ENCODE data around the gene WBP1.
"Not testable (repeated sequence)": the region's sequence is repeated elsewhere in the genome, so short reads cannot be mapped to it uniquely, and the experiment has no call there.

Gene WBP1

GRCh38 chr2:74458132-74458937 lies at the start of gene WBP1:
TSS of gene WBP1 (plus strand) at chr2:74458438. CDS start at chr2:74458603, 165 bp downstream.
- peak; percentile 100 for DNase-seq (ENCODE audit: low read depth, low spot score)

GRCh38 chr2:74413001-74413698 lies 45.1 kb upstream of the WBP1 start:
- DNase-seq (ENCODE audit: low read depth, low spot score) = no peak

- no peak for DNase-seq (ENCODE audit: low read depth, low spot score)
These were observed 43.8 kb upstream of the WBP1 start for GRCh38 chr2:74414441-74414840.

- DNase-seq (ENCODE audit: low read depth, low spot score) = no peak
These were observed 43.1 kb upstream of the WBP1 start for GRCh38 chr2:74414881-74415761.

- DNase-seq (ENCODE audit: low read depth, low spot score) = no peak
These were observed 42.4 kb upstream of the WBP1 start for GRCh38 chr2:74415762-74416395.

GRCh38 chr2:74416778-74417177 lies 41.5 kb upstream of the WBP1 start:
- DNase-seq (ENCODE audit: low read depth, low spot score) = no peak

GRCh38 chr2:74417197-74417596 lies 41.0 kb upstream of the WBP1 start:
- no peak for DNase-seq (ENCODE audit: low read depth, low spot score)

- no peak for DNase-seq (ENCODE audit: low read depth, low spot score)
These were observed 40.5 kb upstream of the WBP1 start for GRCh38 chr2:74417763-74418162.

GRCh38 chr2:74418312-74418711 lies 39.9 kb upstream of the WBP1 start:
- DNase-seq (ENCODE audit: low read depth, low spot score) = no peak

GRCh38 chr2:74419345-74419744 lies 38.9 kb upstream of the WBP1 start:
- DNase-seq (ENCODE audit: low read depth, low spot score) = no peak

GRCh38 chr2:74420006-74420405 lies 38.2 kb upstream of the WBP1 start:
- no peak for DNase-seq (ENCODE audit: low read depth, low spot score)

GRCh38 chr2:74420443-74421103 lies 37.7 kb upstream of the WBP1 start:
- DNase-seq (ENCODE audit: low read depth, low spot score) = not testable (repeated sequence)

GRCh38 chr2:74421221-74421870 lies 36.9 kb upstream of the WBP1 start, which contains the start of the genes C2orf81 and WDR54:
TSS of gene C2orf81 (minus strand) at chr2:74421619. CDS start at chr2:74421560, 59 bp downstream.
TSS of gene WDR54 (plus strand) at chr2:74421730. CDS start at chr2:74422154, 424 bp downstream.
- no peak for DNase-seq (ENCODE audit: low read depth, low spot score)

- no peak for DNase-seq (ENCODE audit: low read depth, low spot score)
These were observed 34.8 kb upstream of the WBP1 start for GRCh38 chr2:74423231-74424095.

- DNase-seq (ENCODE audit: low read depth, low spot score) = no peak
These were observed 33.9 kb upstream of the WBP1 start for GRCh38 chr2:74424139-74424992.

- no peak for DNase-seq (ENCODE audit: low read depth, low spot score)
These were observed 33.2 kb upstream of the WBP1 start for GRCh38 chr2:74424995-74425406.

GRCh38 chr2:74425523-74425922 lies 32.7 kb upstream of the WBP1 start:
- DNase-seq (ENCODE audit: low read depth, low spot score) = no peak

GRCh38 chr2:74426181-74426758 lies 32.0 kb upstream of the WBP1 start:
- no peak for DNase-seq (ENCODE audit: low read depth, low spot score)

Data from brain pericyte (primary cell).